IMR-90 (cell line): ENCODE data around the gene CCDC63. TPM values are rescaled to one million over a fixed set of nuclear protein-coding genes. Genes with fewer than 3 reads are reported as not detected.

Experiments
- ATAC-seq: fragments of 200-7000 bp; cut with Tn5 transposase; 2 replicates; pipeline ENCODE4 v1.9.1; 2020; ENCODE audit warnings: low read depth, mild to moderate bottlenecking, moderate library complexity
- BruUV-seq: library from RNA; stranded (reverse); fragments of 400-500 nt; replicated peaks from 2 replicates; lab custom pipeline; 2021; lab: Mats Ljungman, UMichigan
- CTCF ChIA-PET: fragments of 300-600 bp; formaldehyde crosslinking; extraction: SDS; loops from one replicate; lab custom pipeline; 2021; ENCODE audit warnings: antibody characterized with exemption; lab: Yijun Ruan, JAX
- POLR2A ChIA-PET: fragments of 300-600 bp; sonication (Branson Sonifier 250); formaldehyde crosslinking; loops from one replicate; lab custom pipeline; 2022; ENCODE audit warnings: antibody characterized with exemption; ENCODE audit not compliant: unreplicated experiment; lab: Charles Lee
- DNase-seq: peaks from one replicate; pipeline ENCODE4 v3.0.0; 2013
- H2AFZ ChIP-seq: replicated peaks from 2 replicates; pipeline ENCODE3; 2013; ENCODE audit warnings: low read length, mild to moderate bottlenecking; ENCODE audit not compliant: poor library complexity
- H2AK5ac ChIP-seq: 2 replicates; pipeline ENCODE4 v1.6.1; 2013; ENCODE audit warnings: low read depth, low read length, inconsistent platforms
- H2AK9ac ChIP-seq: replicated peaks from 2 replicates; pipeline ENCODE3; 2013; ENCODE audit warnings: mild to moderate bottlenecking, low read depth, low read length, moderate library complexity; ENCODE audit not compliant: poor library complexity
- H2BK120ac ChIP-seq: 2 replicates; pipeline ENCODE4 v1.6.1; 2013; ENCODE audit warnings: low read depth, low read length, inconsistent platforms
- H2BK15ac ChIP-seq: 3 replicates; pipeline ENCODE4 v1.6.1; 2013; ENCODE audit warnings: low read depth, low read length, inconsistent platforms
- H2BK20ac ChIP-seq: 2 replicates; pipeline ENCODE4 v1.6.1; 2013; ENCODE audit warnings: low read depth, mild to moderate bottlenecking, inconsistent platforms, low read length, moderate library complexity
- H2BK5ac ChIP-seq: 2 replicates; pipeline ENCODE4 v1.6.1; 2013; ENCODE audit warnings: mild to moderate bottlenecking, low read depth, low read length, inconsistent platforms; ENCODE audit not compliant: poor library complexity, severe bottlenecking
- H3K14ac ChIP-seq: replicated peaks from 2 replicates; pipeline ENCODE4 v1.6.1; 2013; ENCODE audit warnings: low read depth, low read length, inconsistent platforms
- H3K18ac ChIP-seq: 2 replicates; pipeline ENCODE4 v1.6.1; 2013; ENCODE audit warnings: low read depth, low read length, control low read depth
- H3K23ac ChIP-seq: 2 replicates; pipeline ENCODE4 v1.6.1; 2013; ENCODE audit warnings: low read depth, low read length, inconsistent platforms
- H3K27ac ChIP-seq: 2 replicates; pipeline ENCODE4 v1.5.1; 2013; ENCODE audit warnings: mild to moderate bottlenecking, control low read depth, low read length; ENCODE audit not compliant: insufficient read depth
- H3K27me3 ChIP-seq: 2 replicates; pipeline ENCODE4 v1.6.1; 2013; ENCODE audit warnings: low read length; ENCODE audit not compliant: control insufficient read depth, insufficient read depth
- H3K36me3 ChIP-seq: 2 replicates; pipeline ENCODE4 v1.6.1; 2013; ENCODE audit warnings: low read length, mixed read lengths; ENCODE audit not compliant: control insufficient read depth, insufficient read depth
- H3K4ac ChIP-seq: 2 replicates; pipeline ENCODE4 v1.6.1; 2013; ENCODE audit warnings: low read depth, low read length, inconsistent platforms
- H3K4me1 ChIP-seq: 2 replicates; pipeline ENCODE4 v1.6.1; 2013; ENCODE audit warnings: low read length, mixed read lengths; ENCODE audit not compliant: control insufficient read depth, insufficient read depth
- H3K4me2 ChIP-seq: 2 replicates; pipeline ENCODE4 v1.6.1; 2013; ENCODE audit warnings: low read depth, mild to moderate bottlenecking, control low read depth, low read length, moderate library complexity
- H3K4me3 ChIP-seq: 2 replicates; pipeline ENCODE4 v1.5.1; 2013; ENCODE audit warnings: low read depth, mild to moderate bottlenecking, control low read depth, low read length, moderate library complexity; ENCODE audit not compliant: insufficient read depth
- H3K56ac ChIP-seq: 2 replicates; pipeline ENCODE4 v1.6.1; 2013; ENCODE audit warnings: low read length, inconsistent platforms; ENCODE audit not compliant: insufficient read depth; ENCODE audit errors: extremely low read depth
- H3K79me1 ChIP-seq, 2 experiments: 2 replicates each; pipeline ENCODE4 v1.6.1; 2013; ENCODE audit warnings: low read length in 2 of 2, inconsistent platforms in 1 of 2, low read depth in 1 of 2
- H3K9ac ChIP-seq: 2 replicates; pipeline ENCODE4 v1.6.1; 2013; ENCODE audit warnings: low read depth, low read length, control low read depth
- H3K9me1 ChIP-seq: 2 replicates; pipeline ENCODE4 v1.6.1; 2013; ENCODE audit warnings: low read length, inconsistent platforms; ENCODE audit not compliant: insufficient read depth
- H3K9me3 ChIP-seq: 2 replicates; pipeline ENCODE4 v1.6.1; 2013; ENCODE audit warnings: low read length; ENCODE audit not compliant: control insufficient read depth, insufficient read depth
- H4K20me1 ChIP-seq: 2 replicates; pipeline ENCODE4 v1.6.1; 2013; ENCODE audit warnings: low read length, inconsistent platforms; ENCODE audit not compliant: insufficient read depth
- H4K5ac ChIP-seq: 2 replicates; pipeline ENCODE4 v1.6.1; 2013; ENCODE audit warnings: mild to moderate bottlenecking, low read depth, low read length, control low read depth
- H4K8ac ChIP-seq, 2 experiments: 2 replicates each; pipeline ENCODE4 v1.6.1; 2013; ENCODE audit warnings: low read depth in 2 of 2, low read length in 2 of 2, control low read depth in 1 of 2, inconsistent platforms in 1 of 2
- H4K91ac ChIP-seq: 2 replicates; pipeline ENCODE4 v1.6.1; 2013; ENCODE audit warnings: low read depth, low read length, inconsistent platforms; ENCODE audit not compliant: insufficient read depth
- BHLHE40 ChIP-seq: fragments of 150-350 bp; IDR thresholded peaks from 2 replicates; pipeline ENCODE4 v1.6.1; 2016; ENCODE audit warnings: mild to moderate bottlenecking, low read depth, low read length
- CEBPB ChIP-seq: IDR thresholded peaks from 2 replicates; pipeline ENCODE4 v1.6.1; 2012; ENCODE audit warnings: low read depth, low read length, improper control_type of control experiment
- CHD1 ChIP-seq: IDR thresholded peaks from 2 replicates; pipeline ENCODE4 v1.6.1; 2012; ENCODE audit warnings: low read depth, low read length, improper control_type of control experiment
- FOS ChIP-seq: fragments of 150-350 bp; IDR thresholded peaks from 2 replicates; pipeline ENCODE4 v1.6.1; 2016; ENCODE audit warnings: low read depth, low read length
- MAFK ChIP-seq: IDR thresholded peaks from 2 replicates; pipeline ENCODE4 v1.6.1; 2012; ENCODE audit warnings: low read depth, low read length, improper control_type of control experiment
- MAZ ChIP-seq: IDR thresholded peaks from 2 replicates; pipeline ENCODE4 v1.6.1; 2012; ENCODE audit warnings: low read depth, mild to moderate bottlenecking, low read length, improper control_type of control experiment, moderate library complexity, borderline replicate concordance
- MXI1 ChIP-seq: IDR thresholded peaks from 2 replicates; pipeline ENCODE4 v1.6.1; 2012; ENCODE audit warnings: low read depth, mild to moderate bottlenecking, low read length, moderate library complexity, borderline replicate concordance
- NFE2L2 ChIP-seq: fragments of 150-350 bp; IDR thresholded peaks from 2 replicates; pipeline ENCODE4 v1.6.1; 2016; ENCODE audit warnings: low read depth, mild to moderate bottlenecking, low read length
- POLR2A ChIP-seq: IDR thresholded peaks from 2 replicates; pipeline ENCODE4 v1.6.1; 2012; ENCODE audit warnings: mild to moderate bottlenecking, low read depth, low read length
- RAD21 ChIP-seq: IDR thresholded peaks from 2 replicates; pipeline ENCODE4 v1.6.1; 2012; ENCODE audit warnings: low read length, improper control_type of control experiment
- RCOR1 ChIP-seq: IDR thresholded peaks from 2 replicates; pipeline ENCODE4 v1.6.1; 2012; ENCODE audit warnings: mild to moderate bottlenecking, low read length, improper control_type of control experiment; ENCODE audit not compliant: insufficient replicate concordance
- RFX5 ChIP-seq: IDR thresholded peaks from 2 replicates; pipeline ENCODE4 v1.8.0; 2012; ENCODE audit warnings: low read depth, mild to moderate bottlenecking, low read length, moderate library complexity
- SMC3 ChIP-seq: fragments of 150-350 bp; IDR thresholded peaks from 2 replicates; pipeline ENCODE4 v1.6.1; 2016; ENCODE audit warnings: low read depth, mild to moderate bottlenecking, antibody characterized with exemption, low read length, moderate library complexity
- WGBS, 2 experiments: methylation state at CpG; one replicate each; pipeline versions ENCODE4 v1.1.5 to v1.1.7; 2013; ENCODE audit warnings: missing lambda C conversion rate in 2 of 2; ENCODE audit not compliant: insufficient read length in 1 of 2; ENCODE audit errors: extremely low coverage in 2 of 2; 5-methylcytosine and 5-hydroxymethylcytosine counted together
- dilution Hi-C: fragments of 300-500 bp; cut with HindIII; formaldehyde crosslinking; loops from one replicate; pipeline ENCODE4 v1.14.3; 2018; ENCODE audit warnings: low sequenced_read_pairs; ENCODE audit not compliant: unreplicated experiment
- in situ Hi-C: fragments of 300-500 bp; cut with MboI; formaldehyde crosslinking; loops from 3 replicates; pipeline ENCODE4 v1.14.3; 2019; ENCODE audit warnings: low sequenced_read_pairs, inconsistent platforms, mixed read lengths
- intact Hi-C: fragments of 100-400 bp; cut with micrococcal nuclease; formaldehyde crosslinking; loops from 2 replicates; pipeline ENCODE4 v1.10.0; 2022
- polyA plus RNA-seq, 3 experiments: library from polyadenylated mRNA; depleted of rRNA; stranded (reverse); fragments of >200 nt; gene quantifications; 2 replicates each; pipeline ENCODE4 v1.2.3, GENCODE V29; 2012; ENCODE audit warnings: low replicate concordance in 1 of 3
- total RNA-seq: library from RNA; depleted of rRNA; stranded (reverse); fragments of >200 nt; gene quantifications from 2 replicates; pipeline ENCODE4 v1.2.3, GENCODE V29; 2012
- TF ChIP-seq, protein P1 (sequence below): fragments of 150-350 bp; IDR thresholded peaks from 2 replicates; pipeline ENCODE4 v1.6.1; 2017; ENCODE audit warnings: mild to moderate bottlenecking, antibody characterized with exemption, low read length, low read depth
- TF ChIP-seq, protein P2 (sequence below): fragments of 150-350 bp; IDR thresholded peaks from 2 replicates; pipeline ENCODE4 v1.6.1; 2016; ENCODE audit warnings: low read depth, mild to moderate bottlenecking, low read length, moderate library complexity, borderline replicate concordance
- TF ChIP-seq, protein P3 (sequence below): conservative IDR thresholded peaks from 2 replicates; pipeline ENCODE4 v1.5.1; 2012; ENCODE audit warnings: mild to moderate bottlenecking, low read depth, low read length, improper control_type of control experiment

CCDC63 gene
- total and polyA plus RNA-seq, 2 of the 4 experiments (the other 2 are of a cell fraction), result not detected

DNA sequence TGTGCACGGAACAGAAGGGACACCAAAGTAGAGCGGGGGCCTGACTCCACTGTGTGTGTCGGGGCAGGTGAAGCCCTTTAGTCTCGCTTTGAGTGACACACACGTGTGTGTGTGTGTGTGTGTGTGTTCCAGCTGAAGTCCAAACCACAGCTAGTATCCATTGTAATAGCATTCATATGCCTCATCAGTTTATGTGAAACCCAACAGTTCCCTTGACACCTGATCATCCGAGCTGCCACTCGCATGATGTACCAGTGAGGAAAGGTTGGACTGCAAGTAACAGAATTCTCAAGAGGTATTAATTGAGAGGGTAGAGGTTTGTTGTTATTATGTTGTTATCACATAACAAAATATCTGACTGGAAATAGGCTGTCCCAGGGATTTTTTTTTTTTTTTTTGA lies 16.4 kb downstream of the CCDC63 start:
- H3K23ac ChIP-seq, result no peak overlapping the region
- no peak overlapping the region for H3K4me3 ChIP-seq
- H3K4ac ChIP-seq, result no peak overlapping the region
- DNase-seq (no peak), ATAC-seq (no peak)
- H3K27ac ChIP-seq, result no peak overlapping the region
- H2AFZ ChIP-seq, result no peak overlapping the region
- BruUV-seq, result no TSS peak
- no peak overlapping the region for H3K4me2 ChIP-seq
- no peaks in the 10 kb centered on the region for H3K4me1 ChIP-seq
- H2BK20ac ChIP-seq, result no peak overlapping the region
- H3K56ac ChIP-seq, result no peak overlapping the region
- no peak overlapping the region for H4K8ac ChIP-seq
- no peak overlapping the region for H2AK5ac ChIP-seq
- H3K14ac ChIP-seq, result no peak overlapping the region
- POLR2A ChIA-PET, result no interaction called here
- H2BK15ac ChIP-seq, result no peak overlapping the region
- H4K20me1 ChIP-seq, result no peaks in the 10 kb centered on the region
- no peak for TF ChIP-seq BHLHE40
- TF ChIP-seq, protein P1, sequence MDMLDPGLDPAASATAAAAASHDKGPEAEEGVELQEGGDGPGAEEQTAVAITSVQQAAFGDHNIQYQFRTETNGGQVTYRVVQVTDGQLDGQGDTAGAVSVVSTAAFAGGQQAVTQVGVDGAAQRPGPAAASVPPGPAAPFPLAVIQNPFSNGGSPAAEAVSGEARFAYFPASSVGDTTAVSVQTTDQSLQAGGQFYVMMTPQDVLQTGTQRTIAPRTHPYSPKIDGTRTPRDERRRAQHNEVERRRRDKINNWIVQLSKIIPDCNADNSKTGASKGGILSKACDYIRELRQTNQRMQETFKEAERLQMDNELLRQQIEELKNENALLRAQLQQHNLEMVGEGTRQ, result no peak
- no peak for TF ChIP-seq POLR2A
- no peak for TF ChIP-seq RAD21
- TF ChIP-seq, protein P2, sequence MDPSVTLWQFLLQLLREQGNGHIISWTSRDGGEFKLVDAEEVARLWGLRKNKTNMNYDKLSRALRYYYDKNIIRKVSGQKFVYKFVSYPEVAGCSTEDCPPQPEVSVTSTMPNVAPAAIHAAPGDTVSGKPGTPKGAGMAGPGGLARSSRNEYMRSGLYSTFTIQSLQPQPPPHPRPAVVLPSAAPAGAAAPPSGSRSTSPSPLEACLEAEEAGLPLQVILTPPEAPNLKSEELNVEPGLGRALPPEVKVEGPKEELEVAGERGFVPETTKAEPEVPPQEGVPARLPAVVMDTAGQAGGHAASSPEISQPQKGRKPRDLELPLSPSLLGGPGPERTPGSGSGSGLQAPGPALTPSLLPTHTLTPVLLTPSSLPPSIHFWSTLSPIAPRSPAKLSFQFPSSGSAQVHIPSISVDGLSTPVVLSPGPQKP, result no peak
- no peak for TF ChIP-seq MAZ
- no peak for TF ChIP-seq NFE2L2
- no peak for TF ChIP-seq CEBPB
- no peak for TF ChIP-seq MXI1
- TF ChIP-seq FOS, result no peak
- TF ChIP-seq SMC3, result no peak
- no peak for TF ChIP-seq CHD1
- TF ChIP-seq RFX5, result no peak
- TF ChIP-seq, protein P3, sequence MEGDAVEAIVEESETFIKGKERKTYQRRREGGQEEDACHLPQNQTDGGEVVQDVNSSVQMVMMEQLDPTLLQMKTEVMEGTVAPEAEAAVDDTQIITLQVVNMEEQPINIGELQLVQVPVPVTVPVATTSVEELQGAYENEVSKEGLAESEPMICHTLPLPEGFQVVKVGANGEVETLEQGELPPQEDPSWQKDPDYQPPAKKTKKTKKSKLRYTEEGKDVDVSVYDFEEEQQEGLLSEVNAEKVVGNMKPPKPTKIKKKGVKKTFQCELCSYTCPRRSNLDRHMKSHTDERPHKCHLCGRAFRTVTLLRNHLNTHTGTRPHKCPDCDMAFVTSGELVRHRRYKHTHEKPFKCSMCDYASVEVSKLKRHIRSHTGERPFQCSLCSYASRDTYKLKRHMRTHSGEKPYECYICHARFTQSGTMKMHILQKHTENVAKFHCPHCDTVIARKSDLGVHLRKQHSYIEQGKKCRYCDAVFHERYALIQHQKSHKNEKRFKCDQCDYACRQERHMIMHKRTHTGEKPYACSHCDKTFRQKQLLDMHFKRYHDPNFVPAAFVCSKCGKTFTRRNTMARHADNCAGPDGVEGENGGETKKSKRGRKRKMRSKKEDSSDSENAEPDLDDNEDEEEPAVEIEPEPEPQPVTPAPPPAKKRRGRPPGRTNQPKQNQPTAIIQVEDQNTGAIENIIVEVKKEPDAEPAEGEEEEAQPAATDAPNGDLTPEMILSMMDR, result no peak
- no peak for TF ChIP-seq MAFK
- no peak for TF ChIP-seq RCOR1
- no peak overlapping the region for H4K91ac ChIP-seq
- intact Hi-C loops (no loop called here), dilution Hi-C loops (no loop called here), in situ Hi-C loops (no loop called here)
- CTCF ChIA-PET, result no interaction called here
- H3K9me1 ChIP-seq, result no peaks in the 10 kb centered on the region
- no peak overlapping the region for H4K5ac ChIP-seq
- no peaks in the 10 kb centered on the region for H3K9me3 ChIP-seq
- no peaks in the 10 kb centered on the region for H3K36me3 ChIP-seq
- no peak overlapping the region for H2BK5ac ChIP-seq
- H3K27me3 ChIP-seq, result no peaks in the 10 kb centered on the region
- no peak overlapping the region for H3K9ac ChIP-seq
- H2BK120ac ChIP-seq, result no peak overlapping the region
- WGBS, 2 experiments, result no CpG with 5 or more reads among the region's 7 CpGs
- H2AK9ac ChIP-seq, result no peak overlapping the region
- H3K79me1 ChIP-seq, result no peaks in the 10 kb centered on the region
- H3K18ac ChIP-seq, result no peak overlapping the region
